ENCODE results near the gene RNASEL.

- no peak for TF ChIP-seq CTCF (conservative IDR thresholded peaks at IDR 0.05 in 1 of 2, IDR thresholded peaks at IDR 0.05 in 1 of 2; ENCODE audit: extremely low read depth in 1 of 2, insufficient read depth in 1 of 2, low read depth in 1 of 2, low read length in 2 of 2)
- TF ChIP-seq EZH2 (IDR thresholded peaks at IDR 0.05; ENCODE audit: borderline replicate concordance, low read length) = no peak
Observed at GRCh38 chr1:182587093-182587492, 2.0 kb downstream of the RNASEL start.
